AG04449 (cell line): ENCODE results near the gene VAV2.

ENCODE experiments used
- CTCF ChIA-PET: fragments of 350-600 bp; formaldehyde crosslinking; extraction: SDS; loops from one replicate; lab custom pipeline; 2021; ENCODE audit warnings: antibody characterized with exemption; lab: Yijun Ruan, JAX
- POLR2A ChIA-PET: fragments of 400-600, 350-600 bp; formaldehyde crosslinking; extraction: SDS; loops from one replicate; lab custom pipeline; 2020; ENCODE audit warnings: antibody characterized with exemption, inconsistent platforms; lab: Yijun Ruan, JAX
- DNase-seq: peaks from one replicate; pipeline ENCODE4 v3.0.0-alpha.2; 2010; ENCODE audit warnings: low read depth, low spot score
- H3K4me3 ChIP-seq: 2 replicates; pipeline ENCODE4 v1.5.1; 2011; ENCODE audit warnings: low read depth, mild to moderate bottlenecking, control low read depth, low read length
- CTCF ChIP-seq: IDR thresholded peaks from one replicate; pipeline ENCODE4 v1.5.1; 2011; ENCODE audit warnings: mild to moderate bottlenecking, moderate library complexity, low read length, control low read depth, inconsistent platforms; ENCODE audit not compliant: insufficient read depth; ENCODE audit errors: missing control alignments

Gene VAV2

GRCh38 chr9:133773889-133774655 lies 218.1 kb downstream of the VAV2 start:
- no peak for DNase-seq
- CTCF ChIA-PET: interaction anchor here (0.6 to 2.6 kb wide), 5 partner anchors 8 to 220 kb away, joined by 3 to 19 read pairs (median 7); no protein-coding TSS in a partner anchor
- POLR2A ChIA-PET: no interaction called here
- H3K4me3 ChIP-seq: no peak overlapping the region
- TF ChIP-seq CTCF: no peak

GRCh38 chr9:133772581-133772980 lies 219.5 kb downstream of the VAV2 start:
- no peak for TF ChIP-seq CTCF
- POLR2A ChIA-PET: no interaction called here
- DNase-seq: no peak
- CTCF ChIA-PET: interaction anchor here (1.6 to 3.1 kb wide), 3 partner anchors 10 to 222 kb away, joined by 5 to 19 read pairs (median 17); no protein-coding TSS in a partner anchor
- no peak overlapping the region for H3K4me3 ChIP-seq

GRCh38 chr9:133771486-133772482 lies 220.3 kb downstream of the VAV2 start:
- ChIA-PET POLR2A (no interaction called here), CTCF (interaction anchor here (1.1 to 6.0 kb wide), 5 partner anchors 9 to 222 kb away, joined by 5 to 63 read pairs (median 17); no protein-coding TSS in a partner anchor)
- no peak for TF ChIP-seq CTCF
- no peak overlapping the region for H3K4me3 ChIP-seq
- no peak for DNase-seq

- H3K4me3 ChIP-seq: no peak overlapping the region
- POLR2A ChIA-PET: no interaction called here
- CTCF ChIA-PET: interaction anchor here (1.1 to 6.0 kb wide), 5 partner anchors 10 to 224 kb away, joined by 5 to 63 read pairs (median 17); no protein-coding TSS in a partner anchor
- DNase-seq: no peak
- TF ChIP-seq CTCF: no peak
Observed at GRCh38 chr9:133770076-133770777, 221.9 kb downstream of the VAV2 start.

- no peak overlapping the region for H3K4me3 ChIP-seq
- DNase-seq: no peak
- TF ChIP-seq CTCF: no peak
- ChIA-PET CTCF (interaction anchor here (2.0 to 6.0 kb wide), 3 partner anchors 11 to 225 kb away, joined by 8 to 63 read pairs (median 23); no protein-coding TSS in a partner anchor), POLR2A (no interaction called here)
Observed at GRCh38 chr9:133769511-133770075, 222.5 kb downstream of the VAV2 start.
